ENCODE data around the gene SMC4.

The SMC4 gene

GRCh38 chr3:160470181-160470580 lies 70.7 kb downstream of the SMC4 start:
- H3K4me3 ChIP-seq (ENCODE audit: low read length): no peak overlapping the region
- TF ChIP-seq ZNF274 (IDR thresholded peaks at IDR 0.05; ENCODE audit: low read depth, low read length): no peak

GRCh38 chr3:160471892-160472291 lies 72.4 kb downstream of the SMC4 start:
- TF ChIP-seq ZNF274 (IDR thresholded peaks at IDR 0.05; ENCODE audit: low read depth, low read length): no peak

GRCh38 chr3:160472344-160472743 lies 72.9 kb downstream of the SMC4 start:
- no peak for TF ChIP-seq ZNF274 (IDR thresholded peaks at IDR 0.05; ENCODE audit: low read depth, low read length)
- no peak overlapping the region for H3K4me3 ChIP-seq (ENCODE audit: low read length)

More at GRCh38 chr3:160471892-160472291, 72.4 kb downstream of the SMC4 start:
- H3K4me3 ChIP-seq (ENCODE audit: low read length): no peak overlapping the region

- TF ChIP-seq ZNF274 (IDR thresholded peaks at IDR 0.05; ENCODE audit: low read depth, low read length): no peak
- H3K4me3 ChIP-seq (ENCODE audit: low read length): no peak overlapping the region
Observed at GRCh38 chr3:160473221-160473620, 73.8 kb downstream of the SMC4 start.

- H3K4me3 ChIP-seq (ENCODE audit: low read length): no peak overlapping the region
- no peak for TF ChIP-seq ZNF274 (IDR thresholded peaks at IDR 0.05; ENCODE audit: low read depth, low read length)
Observed at GRCh38 chr3:160473978-160474377, 74.5 kb downstream of the SMC4 start.

GRCh38 chr3:160474416-160474838 lies 75.0 kb downstream of the SMC4 start:
- TF ChIP-seq ZNF274 (IDR thresholded peaks at IDR 0.05; ENCODE audit: low read depth, low read length): no peak
- H3K4me3 ChIP-seq (ENCODE audit: low read length): no peak overlapping the region

GRCh38 chr3:160475153-160475552 lies 75.7 kb downstream of the SMC4 start:
- no peak for TF ChIP-seq ZNF274 (IDR thresholded peaks at IDR 0.05; ENCODE audit: low read depth, low read length)
- no peak overlapping the region for H3K4me3 ChIP-seq (ENCODE audit: low read length)

GRCh38 chr3:160475884-160476283 lies 76.4 kb downstream of the SMC4 start:
- no peak overlapping the region for H3K4me3 ChIP-seq (ENCODE audit: low read length)
- TF ChIP-seq ZNF274 (IDR thresholded peaks at IDR 0.05; ENCODE audit: low read depth, low read length): no peak

- no peak for TF ChIP-seq ZNF274 (IDR thresholded peaks at IDR 0.05; ENCODE audit: low read depth, low read length)
Observed at GRCh38 chr3:160477750-160478149, 78.3 kb downstream of the SMC4 start.

GRCh38 chr3:160478338-160478737 lies 78.9 kb downstream of the SMC4 start:
- H3K4me3 ChIP-seq (ENCODE audit: low read length): no peak overlapping the region
- TF ChIP-seq ZNF274 (IDR thresholded peaks at IDR 0.05; ENCODE audit: low read depth, low read length): no peak

More at GRCh38 chr3:160477750-160478149, 78.3 kb downstream of the SMC4 start:
- no peak overlapping the region for H3K4me3 ChIP-seq (ENCODE audit: low read length)

GRCh38 chr3:160479376-160479775 lies 79.9 kb downstream of the SMC4 start:
- TF ChIP-seq ZNF274 (IDR thresholded peaks at IDR 0.05; ENCODE audit: low read depth, low read length): no peak

GRCh38 chr3:160480931-160481330 lies 81.5 kb downstream of the SMC4 start:
- no peak for TF ChIP-seq ZNF274 (IDR thresholded peaks at IDR 0.05; ENCODE audit: low read depth, low read length)

More at GRCh38 chr3:160479376-160479775, 79.9 kb downstream of the SMC4 start:
- no peak overlapping the region for H3K4me3 ChIP-seq (ENCODE audit: low read length)

GRCh38 chr3:160481856-160482255 lies 82.4 kb downstream of the SMC4 start:
- no peak overlapping the region for H3K4me3 ChIP-seq (ENCODE audit: low read length)
- TF ChIP-seq ZNF274 (IDR thresholded peaks at IDR 0.05; ENCODE audit: low read depth, low read length): no peak

More at GRCh38 chr3:160480931-160481330, 81.5 kb downstream of the SMC4 start:
- no peak overlapping the region for H3K4me3 ChIP-seq (ENCODE audit: low read length)

GRCh38 chr3:160482796-160483195 lies 83.3 kb downstream of the SMC4 start:
- TF ChIP-seq ZNF274 (IDR thresholded peaks at IDR 0.05; ENCODE audit: low read depth, low read length): no peak

More at GRCh38 chr3:160482796-160483195, 83.3 kb downstream of the SMC4 start:
- no peak overlapping the region for H3K4me3 ChIP-seq (ENCODE audit: low read length)

All from GM08714 (cell line).